ENCODE data around the gene ZNF574.

ZNF574 gene

DNA sequence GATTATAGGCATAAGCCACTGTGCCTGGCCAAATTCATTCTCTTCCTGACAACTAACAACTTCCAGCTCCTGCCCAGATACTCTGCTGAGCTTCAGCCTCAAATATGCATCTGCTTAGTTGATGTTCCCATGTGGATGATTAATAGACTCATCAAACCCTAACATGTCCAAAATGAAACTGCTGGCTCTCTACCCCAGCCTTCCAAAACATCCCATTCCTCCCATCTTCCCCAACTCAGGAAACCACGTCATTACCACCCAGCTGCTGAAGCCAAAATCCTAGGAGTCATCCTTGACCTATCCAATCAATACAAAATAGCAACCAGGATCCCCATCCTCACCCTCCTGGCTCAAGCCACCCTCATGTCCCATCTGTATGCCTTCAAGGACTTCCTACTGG lies 35.4 kb downstream of the ZNF574 start:
- TF ChIP-seq, protein P1, sequence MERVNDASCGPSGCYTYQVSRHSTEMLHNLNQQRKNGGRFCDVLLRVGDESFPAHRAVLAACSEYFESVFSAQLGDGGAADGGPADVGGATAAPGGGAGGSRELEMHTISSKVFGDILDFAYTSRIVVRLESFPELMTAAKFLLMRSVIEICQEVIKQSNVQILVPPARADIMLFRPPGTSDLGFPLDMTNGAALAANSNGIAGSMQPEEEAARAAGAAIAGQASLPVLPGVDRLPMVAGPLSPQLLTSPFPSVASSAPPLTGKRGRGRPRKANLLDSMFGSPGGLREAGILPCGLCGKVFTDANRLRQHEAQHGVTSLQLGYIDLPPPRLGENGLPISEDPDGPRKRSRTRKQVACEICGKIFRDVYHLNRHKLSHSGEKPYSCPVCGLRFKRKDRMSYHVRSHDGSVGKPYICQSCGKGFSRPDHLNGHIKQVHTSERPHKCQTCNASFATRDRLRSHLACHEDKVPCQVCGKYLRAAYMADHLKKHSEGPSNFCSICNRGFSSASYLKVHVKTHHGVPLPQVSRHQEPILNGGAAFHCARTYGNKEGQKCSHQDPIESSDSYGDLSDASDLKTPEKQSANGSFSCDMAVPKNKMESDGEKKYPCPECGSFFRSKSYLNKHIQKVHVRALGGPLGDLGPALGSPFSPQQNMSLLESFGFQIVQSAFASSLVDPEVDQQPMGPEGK (CRISPR knock-in tag; IDR thresholded peaks at IDR 0.05; ENCODE audit: borderline replicate concordance) = no peak
- TF ChIP-seq TCF4 (CRISPR knock-in tag; IDR thresholded peaks at IDR 0.05; ENCODE audit: borderline replicate concordance) = no peak
- TF ChIP-seq, protein P2, sequence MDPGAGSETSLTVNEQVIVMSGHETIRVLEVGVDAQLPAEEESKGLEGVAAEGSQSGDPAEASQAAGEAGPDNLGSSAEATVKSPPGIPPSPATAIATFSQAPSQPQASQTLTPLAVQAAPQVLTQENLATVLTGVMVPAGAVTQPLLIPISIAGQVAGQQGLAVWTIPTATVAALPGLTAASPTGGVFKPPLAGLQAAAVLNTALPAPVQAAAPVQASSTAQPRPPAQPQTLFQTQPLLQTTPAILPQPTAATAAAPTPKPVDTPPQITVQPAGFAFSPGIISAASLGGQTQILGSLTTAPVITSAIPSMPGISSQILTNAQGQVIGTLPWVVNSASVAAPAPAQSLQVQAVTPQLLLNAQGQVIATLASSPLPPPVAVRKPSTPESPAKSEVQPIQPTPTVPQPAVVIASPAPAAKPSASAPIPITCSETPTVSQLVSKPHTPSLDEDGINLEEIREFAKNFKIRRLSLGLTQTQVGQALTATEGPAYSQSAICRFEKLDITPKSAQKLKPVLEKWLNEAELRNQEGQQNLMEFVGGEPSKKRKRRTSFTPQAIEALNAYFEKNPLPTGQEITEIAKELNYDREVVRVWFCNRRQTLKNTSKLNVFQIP (CRISPR knock-in tag; IDR thresholded peaks at IDR 0.05; ENCODE audit: borderline replicate concordance, low read depth) = no peak
- TF ChIP-seq, protein P3, sequence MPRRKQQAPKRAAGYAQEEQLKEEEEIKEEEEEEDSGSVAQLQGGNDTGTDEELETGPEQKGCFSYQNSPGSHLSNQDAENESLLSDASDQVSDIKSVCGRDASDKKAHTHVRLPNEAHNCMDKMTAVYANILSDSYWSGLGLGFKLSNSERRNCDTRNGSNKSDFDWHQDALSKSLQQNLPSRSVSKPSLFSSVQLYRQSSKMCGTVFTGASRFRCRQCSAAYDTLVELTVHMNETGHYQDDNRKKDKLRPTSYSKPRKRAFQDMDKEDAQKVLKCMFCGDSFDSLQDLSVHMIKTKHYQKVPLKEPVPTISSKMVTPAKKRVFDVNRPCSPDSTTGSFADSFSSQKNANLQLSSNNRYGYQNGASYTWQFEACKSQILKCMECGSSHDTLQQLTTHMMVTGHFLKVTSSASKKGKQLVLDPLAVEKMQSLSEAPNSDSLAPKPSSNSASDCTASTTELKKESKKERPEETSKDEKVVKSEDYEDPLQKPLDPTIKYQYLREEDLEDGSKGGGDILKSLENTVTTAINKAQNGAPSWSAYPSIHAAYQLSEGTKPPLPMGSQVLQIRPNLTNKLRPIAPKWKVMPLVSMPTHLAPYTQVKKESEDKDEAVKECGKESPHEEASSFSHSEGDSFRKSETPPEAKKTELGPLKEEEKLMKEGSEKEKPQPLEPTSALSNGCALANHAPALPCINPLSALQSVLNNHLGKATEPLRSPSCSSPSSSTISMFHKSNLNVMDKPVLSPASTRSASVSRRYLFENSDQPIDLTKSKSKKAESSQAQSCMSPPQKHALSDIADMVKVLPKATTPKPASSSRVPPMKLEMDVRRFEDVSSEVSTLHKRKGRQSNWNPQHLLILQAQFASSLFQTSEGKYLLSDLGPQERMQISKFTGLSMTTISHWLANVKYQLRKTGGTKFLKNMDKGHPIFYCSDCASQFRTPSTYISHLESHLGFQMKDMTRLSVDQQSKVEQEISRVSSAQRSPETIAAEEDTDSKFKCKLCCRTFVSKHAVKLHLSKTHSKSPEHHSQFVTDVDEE (CRISPR knock-in tag; IDR thresholded peaks at IDR 0.05) = no peak
- no peak for TF ChIP-seq ZNF70 (CRISPR knock-in tag; IDR thresholded peaks at IDR 0.05)
- no peak for TF ChIP-seq ZFP3 (CRISPR knock-in tag; IDR thresholded peaks at IDR 0.05)
- TF ChIP-seq, protein P4, sequence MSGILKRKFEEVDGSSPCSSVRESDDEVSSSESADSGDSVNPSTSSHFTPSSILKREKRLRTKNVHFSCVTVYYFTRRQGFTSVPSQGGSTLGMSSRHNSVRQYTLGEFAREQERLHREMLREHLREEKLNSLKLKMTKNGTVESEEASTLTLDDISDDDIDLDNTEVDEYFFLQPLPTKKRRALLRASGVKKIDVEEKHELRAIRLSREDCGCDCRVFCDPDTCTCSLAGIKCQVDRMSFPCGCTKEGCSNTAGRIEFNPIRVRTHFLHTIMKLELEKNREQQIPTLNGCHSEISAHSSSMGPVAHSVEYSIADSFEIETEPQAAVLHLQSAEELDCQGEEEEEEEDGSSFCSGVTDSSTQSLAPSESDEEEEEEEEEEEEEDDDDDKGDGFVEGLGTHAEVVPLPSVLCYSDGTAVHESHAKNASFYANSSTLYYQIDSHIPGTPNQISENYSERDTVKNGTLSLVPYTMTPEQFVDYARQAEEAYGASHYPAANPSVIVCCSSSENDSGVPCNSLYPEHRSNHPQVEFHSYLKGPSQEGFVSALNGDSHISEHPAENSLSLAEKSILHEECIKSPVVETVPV (CRISPR knock-in tag; IDR thresholded peaks at IDR 0.05) = no peak
- no peak for TF ChIP-seq ARNTL (CRISPR knock-in tag; IDR thresholded peaks at IDR 0.05; ENCODE audit: borderline replicate concordance, low read depth)
- TF ChIP-seq BACH2 (CRISPR knock-in tag; IDR thresholded peaks at IDR 0.05; ENCODE audit: borderline replicate concordance) = no peak
- TF ChIP-seq OSR1 (CRISPR knock-in tag; IDR thresholded peaks at IDR 0.05) = no peak
- TF ChIP-seq CSDC2 (CRISPR knock-in tag; IDR thresholded peaks at IDR 0.05) = no peak
- TF ChIP-seq, protein P5, sequence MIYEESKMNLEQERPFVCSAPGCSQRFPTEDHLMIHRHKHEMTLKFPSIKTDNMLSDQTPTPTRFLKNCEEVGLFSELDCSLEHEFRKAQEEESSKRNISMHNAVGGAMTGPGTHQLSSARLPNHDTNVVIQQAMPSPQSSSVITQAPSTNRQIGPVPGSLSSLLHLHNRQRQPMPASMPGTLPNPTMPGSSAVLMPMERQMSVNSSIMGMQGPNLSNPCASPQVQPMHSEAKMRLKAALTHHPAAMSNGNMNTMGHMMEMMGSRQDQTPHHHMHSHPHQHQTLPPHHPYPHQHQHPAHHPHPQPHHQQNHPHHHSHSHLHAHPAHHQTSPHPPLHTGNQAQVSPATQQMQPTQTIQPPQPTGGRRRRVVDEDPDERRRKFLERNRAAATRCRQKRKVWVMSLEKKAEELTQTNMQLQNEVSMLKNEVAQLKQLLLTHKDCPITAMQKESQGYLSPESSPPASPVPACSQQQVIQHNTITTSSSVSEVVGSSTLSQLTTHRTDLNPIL (CRISPR knock-in tag; IDR thresholded peaks at IDR 0.05; ENCODE audit: low read depth) = no peak
- no peak for TF ChIP-seq PPARA (CRISPR knock-in tag; IDR thresholded peaks at IDR 0.05; ENCODE audit: borderline replicate concordance)
- no peak for TF ChIP-seq ISL1 (CRISPR knock-in tag; IDR thresholded peaks at IDR 0.05)
- TF ChIP-seq ZNF8 (CRISPR knock-in tag; IDR thresholded peaks at IDR 0.05) = no peak
- no peak for TF ChIP-seq ZFP30 (CRISPR knock-in tag; IDR thresholded peaks at IDR 0.05)
- no peak for TF ChIP-seq SNAI2 (CRISPR knock-in tag; IDR thresholded peaks at IDR 0.05)
- no peak for TF ChIP-seq GLIS3 (CRISPR knock-in tag; IDR thresholded peaks at IDR 0.05)
- TF ChIP-seq TOX (CRISPR knock-in tag; IDR thresholded peaks at IDR 0.05; ENCODE audit: borderline replicate concordance) = no peak
- TF ChIP-seq ZC3H10 (CRISPR knock-in tag; IDR thresholded peaks at IDR 0.05) = no peak
- no peak for ATAC-seq

DNA sequence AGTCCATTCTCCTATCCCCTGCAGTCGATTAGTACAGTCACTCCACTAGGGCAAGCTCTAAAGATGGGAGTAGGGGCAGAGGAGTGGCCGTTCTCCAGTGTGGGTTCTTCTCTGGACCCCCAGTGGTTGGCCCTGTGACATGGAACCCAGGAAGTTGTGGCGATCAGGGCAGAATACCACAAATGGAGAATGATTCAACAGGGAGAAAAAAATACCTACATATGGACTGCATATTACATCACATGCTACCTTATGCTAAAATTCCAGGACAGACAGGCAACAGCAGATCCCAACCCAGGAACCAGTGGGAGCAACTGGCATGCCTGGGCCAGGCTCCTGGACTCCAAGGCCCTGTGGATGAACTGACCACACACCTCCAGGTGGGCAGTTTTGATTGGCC lies 35.8 kb downstream of the ZNF574 start:
- TF ChIP-seq TCF4 (CRISPR knock-in tag; IDR thresholded peaks at IDR 0.05; ENCODE audit: borderline replicate concordance) (no peak), ZC3H10 (CRISPR knock-in tag; IDR thresholded peaks at IDR 0.05) (no peak), RARB (CRISPR knock-in tag; IDR thresholded peaks at IDR 0.05) (no peak), ISL1 (CRISPR knock-in tag; IDR thresholded peaks at IDR 0.05) (no peak), OSR1 (CRISPR knock-in tag; IDR thresholded peaks at IDR 0.05) (no peak), PPARA (CRISPR knock-in tag; IDR thresholded peaks at IDR 0.05; ENCODE audit: borderline replicate concordance) (no peak), TOX (CRISPR knock-in tag; IDR thresholded peaks at IDR 0.05; ENCODE audit: borderline replicate concordance) (no peak), BACH2 (CRISPR knock-in tag; IDR thresholded peaks at IDR 0.05; ENCODE audit: borderline replicate concordance) (no peak), ZNF70 (CRISPR knock-in tag; IDR thresholded peaks at IDR 0.05) (no peak), CSDC2 (CRISPR knock-in tag; IDR thresholded peaks at IDR 0.05) (no peak), ZNF565 (CRISPR knock-in tag; conservative IDR thresholded peaks at IDR 0.05; ENCODE audit: low read depth) (no peak), ZNF8 (CRISPR knock-in tag; IDR thresholded peaks at IDR 0.05) (no peak), GLIS3 (CRISPR knock-in tag; IDR thresholded peaks at IDR 0.05) (no peak), SNAI2 (CRISPR knock-in tag; IDR thresholded peaks at IDR 0.05) (no peak), ZFP30 (CRISPR knock-in tag; IDR thresholded peaks at IDR 0.05) (no peak)
- TF ChIP-seq, protein P1 (CRISPR knock-in tag; IDR thresholded peaks at IDR 0.05; ENCODE audit: borderline replicate concordance) = no peak
- TF ChIP-seq, protein P4 (CRISPR knock-in tag; IDR thresholded peaks at IDR 0.05) = no peak
- ATAC-seq = no peak

All from SK-N-SH treated with all-trans-retinoic acid at 6 μM for 48 hours (cell line).